GM23338 (cell line): ENCODE results near the gene TBKBP1. TPM values are rescaled to one million over a fixed set of nuclear protein-coding genes. Genes with fewer than 3 reads are reported as not detected.
A peak's percentile ranks its signal among the peaks of the same experiment; 100 is the strongest.

Source experiments
- ATAC-seq: fragments of 200-7000 bp; cut with Tn5 transposase; 3 replicates; pipeline ENCODE4 v1.9.1; 2020
- DNase-seq: peaks from one replicate; pipeline ENCODE4 v3.0.0-alpha.2; 2015; ENCODE audit warnings: low spot score
- H2AFZ ChIP-seq: fragments of 200-600 bp; sonication (generic); 2 replicates; pipeline ENCODE4 v1.8.0; 2016; ENCODE audit warnings: antibody characterized with exemption, mild to moderate bottlenecking, moderate library complexity
- H3F3A ChIP-seq: fragments of 200-600 bp; sonication (generic); replicated peaks from 2 replicates; pipeline ENCODE4 v1.8.0; 2017; ENCODE audit warnings: antibody characterized with exemption, mixed run types, low read depth
- H3K27ac ChIP-seq: fragments of 200-600 bp; sonication (generic); 2 replicates; pipeline ENCODE4 v1.6.1; 2016; ENCODE audit warnings: low read depth
- H3K27me3 ChIP-seq: fragments of 200-600 bp; sonication (generic); 2 replicates; pipeline ENCODE4 v1.8.0; 2016; ENCODE audit warnings: mild to moderate bottlenecking, mixed run types, moderate library complexity; ENCODE audit not compliant: insufficient read depth
- H3K36me3 ChIP-seq: fragments of 200-600 bp; sonication (generic); 2 replicates; pipeline ENCODE4 v1.8.0; 2016; ENCODE audit warnings: mild to moderate bottlenecking; ENCODE audit not compliant: insufficient read depth
- H3K4me1 ChIP-seq: fragments of 200-600 bp; sonication (generic); 2 replicates; pipeline ENCODE4 v1.8.0; 2016; ENCODE audit warnings: mild to moderate bottlenecking, moderate library complexity; ENCODE audit not compliant: insufficient read depth
- H3K4me2 ChIP-seq: fragments of 200-600 bp; sonication (generic); 2 replicates; pipeline ENCODE4 v1.7.1; 2017; ENCODE audit warnings: mixed run types
- H3K4me3 ChIP-seq: fragments of 200-600 bp; sonication (generic); 2 replicates; pipeline ENCODE4 v1.6.1; 2016; ENCODE audit warnings: mixed run types
- H3K79me2 ChIP-seq: fragments of 200-600 bp; sonication (generic); replicated peaks from 2 replicates; pipeline ENCODE4 v1.8.0; 2017; ENCODE audit warnings: mild to moderate bottlenecking; ENCODE audit not compliant: insufficient read depth
- H3K9me2 ChIP-seq: fragments of 200-600 bp; sonication (generic); 2 replicates; pipeline ENCODE4 v1.8.0; 2017; ENCODE audit not compliant: insufficient read depth
- H4K20me1 ChIP-seq: fragments of 200-600 bp; sonication (generic); replicated peaks from 2 replicates; pipeline ENCODE4 v1.8.0; 2017; ENCODE audit warnings: mild to moderate bottlenecking; ENCODE audit not compliant: insufficient read depth
- H3K27ac Mint-ChIP-seq: 2 replicates; pipeline ENCODE4 v1.8.0; 2020; ENCODE audit warnings: inconsistent platforms, mild to moderate bottlenecking, moderate library complexity, mixed read lengths
- H3K27me3 Mint-ChIP-seq: 3 replicates; pipeline ENCODE4 v1.8.0; 2022; ENCODE audit warnings: low read depth, mild to moderate bottlenecking, moderate library complexity, mixed read lengths, inconsistent platforms; ENCODE audit not compliant: insufficient read depth, poor library complexity
- H3K36me3 Mint-ChIP-seq: 3 replicates; pipeline ENCODE4 v1.8.0; 2021; ENCODE audit warnings: low read depth, mild to moderate bottlenecking, inconsistent platforms, moderate library complexity, mixed read lengths
- H3K4me1 Mint-ChIP-seq: 3 replicates; pipeline ENCODE4 v1.8.0; 2020; ENCODE audit warnings: mild to moderate bottlenecking, inconsistent platforms, mixed read lengths
- H3K4me3 Mint-ChIP-seq: 3 replicates; pipeline ENCODE4 v1.8.0; 2021; ENCODE audit warnings: moderate library complexity, mild to moderate bottlenecking, inconsistent platforms, mixed read lengths
- H3K9me3 Mint-ChIP-seq: 3 replicates; pipeline ENCODE4 v1.8.0; 2020; ENCODE audit warnings: moderate library complexity, mild to moderate bottlenecking, inconsistent platforms, mixed read lengths
- CREB1 ChIP-seq: fragments of 250-450 bp; sonication (Bioruptor Pico); IDR thresholded peaks from 2 replicates; pipeline ENCODE4 v1.5.0; 2020; ENCODE audit warnings: low read depth, mild to moderate bottlenecking, moderate library complexity
- EZH2 ChIP-seq: fragments of 200-600 bp; sonication (generic); IDR thresholded peaks from one replicate; pipeline ENCODE4 v1.8.0; 2017; ENCODE audit warnings: antibody characterized with exemption, mild to moderate bottlenecking, low read depth; ENCODE audit not compliant: unreplicated experiment
- EZH2phosphoT487 ChIP-seq: fragments of 200-600 bp; sonication (generic); IDR thresholded peaks from one replicate; pipeline ENCODE4 v1.8.1; 2018; ENCODE audit warnings: antibody characterized with exemption; ENCODE audit not compliant: unreplicated experiment
- JUNB ChIP-seq: IDR thresholded peaks from one replicate; pipeline ENCODE4 v1.6.1; 2016; ENCODE audit warnings: antibody characterized with exemption; ENCODE audit not compliant: unreplicated experiment
- POLR2AphosphoS5 ChIP-seq: IDR thresholded peaks from 2 replicates; pipeline ENCODE4 v1.6.1; 2016; ENCODE audit warnings: antibody characterized with exemption, low read depth
- STAT1 ChIP-seq: IDR thresholded peaks from one replicate; pipeline ENCODE4 v1.6.1; 2016; ENCODE audit warnings: antibody characterized with exemption; ENCODE audit not compliant: unreplicated experiment
- ZNF114 ChIP-seq: fragments of 250-450 bp; sonication (Bioruptor Pico); IDR thresholded peaks from 2 replicates; pipeline ENCODE4 v1.5.0; 2020; ENCODE audit warnings: mild to moderate bottlenecking, moderate library complexity
- ZNF331 ChIP-seq: fragments of 250-450 bp; sonication (Bioruptor Pico); IDR thresholded peaks from 2 replicates; pipeline ENCODE4 v1.5.0; 2020; ENCODE audit warnings: low read depth, mild to moderate bottlenecking, moderate library complexity
- polyA plus RNA-seq: library from polyadenylated mRNA; unstranded; fragments of >200 nt; fragmentation: Nextera tagmentation; extraction: Ambion mirVana; gene quantifications from 2 replicates; pipeline ENCODE4 v1.2.1, GENCODE V29; 2016
- total RNA-seq: library from RNA; depleted of rRNA; stranded (reverse); fragments of >200 nt; shearing (Covaris generic); gene quantifications from 2 replicates; pipeline ENCODE4 v1.2.3, GENCODE V29; 2014
- TF ChIP-seq, protein P1 (sequence below): IDR thresholded peaks from 2 replicates; pipeline ENCODE4 v1.6.1; 2016; ENCODE audit warnings: antibody characterized with exemption
- TF ChIP-seq, protein P2 (sequence below), 2 experiments: fragments of 200-600 bp in 1 of 2; sonication (generic) in 1 of 2; conservative IDR thresholded peaks; 2 replicates each; pipeline versions ENCODE4 v1.5.1 to v1.6.1; 2016 to 2017; ENCODE audit warnings: antibody characterized with exemption in 2 of 2, low read depth in 2 of 2, mild to moderate bottlenecking in 2 of 2, moderate library complexity in 1 of 2
- TF ChIP-seq, protein P3 (sequence below): IDR thresholded peaks from one replicate; pipeline ENCODE4 v1.6.1; 2018; ENCODE audit warnings: antibody characterized with exemption; ENCODE audit not compliant: unreplicated experiment
- TF ChIP-seq, protein P4 (sequence below): fragments of 250-450 bp; sonication (Bioruptor Pico); IDR thresholded peaks from 2 replicates; pipeline ENCODE4 v1.5.0; 2020; ENCODE audit warnings: mild to moderate bottlenecking, moderate library complexity

The TBKBP1 gene
- total and polyA plus RNA-seq, 2 experiments from 2014 or later = 2.5 to 12.1 TPM

- Histone ChIP-seq H3F3A (peaks cover 8% of the 10 kb centered on the region), H3K27me3 (peaks cover 17% of the 10 kb centered on the region), H4K20me1 (no peaks in the 10 kb centered on the region; the same call in 1 of the 2 replicates), H2AFZ (no peak overlapping the region), H3K4me1 (peaks cover 5% of the 10 kb centered on the region; the same call in 1 of the 2 replicates), H3K4me3 (no peak overlapping the region), H3K36me3 (no peaks in the 10 kb centered on the region; the same call in 1 of the 2 replicates), H3K27ac (no peak overlapping the region), H3K4me2 (no peak overlapping the region), H3K79me2 (no peaks in the 10 kb centered on the region), H3K9me2 (no peaks in the 10 kb centered on the region)
- H3K36me3 Mint-ChIP-seq = peaks cover 3% of the 10 kb centered on the region; the same call in 1 of the 3 replicates
- no peaks in the 10 kb centered on the region for H3K9me3 Mint-ChIP-seq
- no peak overlapping the region for H3K4me3 Mint-ChIP-seq
- H3K27ac Mint-ChIP-seq = no peak overlapping the region
- ATAC-seq (no peak), DNase-seq (peak; percentile 25)
- TF ChIP-seq CREB1 (CRISPR knock-in tag) (no peak), EZH2phosphoT487 (no peak), ZNF331 (CRISPR knock-in tag) (no peak), JUNB (no peak), POLR2AphosphoS5 (no peak), STAT1 (no peak), ZNF114 (CRISPR knock-in tag) (no peak), EZH2 (no peak)
- TF ChIP-seq, protein P1, sequence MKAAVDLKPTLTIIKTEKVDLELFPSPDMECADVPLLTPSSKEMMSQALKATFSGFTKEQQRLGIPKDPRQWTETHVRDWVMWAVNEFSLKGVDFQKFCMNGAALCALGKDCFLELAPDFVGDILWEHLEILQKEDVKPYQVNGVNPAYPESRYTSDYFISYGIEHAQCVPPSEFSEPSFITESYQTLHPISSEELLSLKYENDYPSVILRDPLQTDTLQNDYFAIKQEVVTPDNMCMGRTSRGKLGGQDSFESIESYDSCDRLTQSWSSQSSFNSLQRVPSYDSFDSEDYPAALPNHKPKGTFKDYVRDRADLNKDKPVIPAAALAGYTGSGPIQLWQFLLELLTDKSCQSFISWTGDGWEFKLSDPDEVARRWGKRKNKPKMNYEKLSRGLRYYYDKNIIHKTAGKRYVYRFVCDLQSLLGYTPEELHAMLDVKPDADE = no peak
- TF ChIP-seq, protein P2, sequence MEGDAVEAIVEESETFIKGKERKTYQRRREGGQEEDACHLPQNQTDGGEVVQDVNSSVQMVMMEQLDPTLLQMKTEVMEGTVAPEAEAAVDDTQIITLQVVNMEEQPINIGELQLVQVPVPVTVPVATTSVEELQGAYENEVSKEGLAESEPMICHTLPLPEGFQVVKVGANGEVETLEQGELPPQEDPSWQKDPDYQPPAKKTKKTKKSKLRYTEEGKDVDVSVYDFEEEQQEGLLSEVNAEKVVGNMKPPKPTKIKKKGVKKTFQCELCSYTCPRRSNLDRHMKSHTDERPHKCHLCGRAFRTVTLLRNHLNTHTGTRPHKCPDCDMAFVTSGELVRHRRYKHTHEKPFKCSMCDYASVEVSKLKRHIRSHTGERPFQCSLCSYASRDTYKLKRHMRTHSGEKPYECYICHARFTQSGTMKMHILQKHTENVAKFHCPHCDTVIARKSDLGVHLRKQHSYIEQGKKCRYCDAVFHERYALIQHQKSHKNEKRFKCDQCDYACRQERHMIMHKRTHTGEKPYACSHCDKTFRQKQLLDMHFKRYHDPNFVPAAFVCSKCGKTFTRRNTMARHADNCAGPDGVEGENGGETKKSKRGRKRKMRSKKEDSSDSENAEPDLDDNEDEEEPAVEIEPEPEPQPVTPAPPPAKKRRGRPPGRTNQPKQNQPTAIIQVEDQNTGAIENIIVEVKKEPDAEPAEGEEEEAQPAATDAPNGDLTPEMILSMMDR (conservative IDR thresholded peaks at IDR 0.05; ENCODE audit: low read depth in 2 of 2) = no peak
- TF ChIP-seq, protein P3, sequence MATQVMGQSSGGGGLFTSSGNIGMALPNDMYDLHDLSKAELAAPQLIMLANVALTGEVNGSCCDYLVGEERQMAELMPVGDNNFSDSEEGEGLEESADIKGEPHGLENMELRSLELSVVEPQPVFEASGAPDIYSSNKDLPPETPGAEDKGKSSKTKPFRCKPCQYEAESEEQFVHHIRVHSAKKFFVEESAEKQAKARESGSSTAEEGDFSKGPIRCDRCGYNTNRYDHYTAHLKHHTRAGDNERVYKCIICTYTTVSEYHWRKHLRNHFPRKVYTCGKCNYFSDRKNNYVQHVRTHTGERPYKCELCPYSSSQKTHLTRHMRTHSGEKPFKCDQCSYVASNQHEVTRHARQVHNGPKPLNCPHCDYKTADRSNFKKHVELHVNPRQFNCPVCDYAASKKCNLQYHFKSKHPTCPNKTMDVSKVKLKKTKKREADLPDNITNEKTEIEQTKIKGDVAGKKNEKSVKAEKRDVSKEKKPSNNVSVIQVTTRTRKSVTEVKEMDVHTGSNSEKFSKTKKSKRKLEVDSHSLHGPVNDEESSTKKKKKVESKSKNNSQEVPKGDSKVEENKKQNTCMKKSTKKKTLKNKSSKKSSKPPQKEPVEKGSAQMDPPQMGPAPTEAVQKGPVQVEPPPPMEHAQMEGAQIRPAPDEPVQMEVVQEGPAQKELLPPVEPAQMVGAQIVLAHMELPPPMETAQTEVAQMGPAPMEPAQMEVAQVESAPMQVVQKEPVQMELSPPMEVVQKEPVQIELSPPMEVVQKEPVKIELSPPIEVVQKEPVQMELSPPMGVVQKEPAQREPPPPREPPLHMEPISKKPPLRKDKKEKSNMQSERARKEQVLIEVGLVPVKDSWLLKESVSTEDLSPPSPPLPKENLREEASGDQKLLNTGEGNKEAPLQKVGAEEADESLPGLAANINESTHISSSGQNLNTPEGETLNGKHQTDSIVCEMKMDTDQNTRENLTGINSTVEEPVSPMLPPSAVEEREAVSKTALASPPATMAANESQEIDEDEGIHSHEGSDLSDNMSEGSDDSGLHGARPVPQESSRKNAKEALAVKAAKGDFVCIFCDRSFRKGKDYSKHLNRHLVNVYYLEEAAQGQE = no peak
- TF ChIP-seq, protein P4, sequence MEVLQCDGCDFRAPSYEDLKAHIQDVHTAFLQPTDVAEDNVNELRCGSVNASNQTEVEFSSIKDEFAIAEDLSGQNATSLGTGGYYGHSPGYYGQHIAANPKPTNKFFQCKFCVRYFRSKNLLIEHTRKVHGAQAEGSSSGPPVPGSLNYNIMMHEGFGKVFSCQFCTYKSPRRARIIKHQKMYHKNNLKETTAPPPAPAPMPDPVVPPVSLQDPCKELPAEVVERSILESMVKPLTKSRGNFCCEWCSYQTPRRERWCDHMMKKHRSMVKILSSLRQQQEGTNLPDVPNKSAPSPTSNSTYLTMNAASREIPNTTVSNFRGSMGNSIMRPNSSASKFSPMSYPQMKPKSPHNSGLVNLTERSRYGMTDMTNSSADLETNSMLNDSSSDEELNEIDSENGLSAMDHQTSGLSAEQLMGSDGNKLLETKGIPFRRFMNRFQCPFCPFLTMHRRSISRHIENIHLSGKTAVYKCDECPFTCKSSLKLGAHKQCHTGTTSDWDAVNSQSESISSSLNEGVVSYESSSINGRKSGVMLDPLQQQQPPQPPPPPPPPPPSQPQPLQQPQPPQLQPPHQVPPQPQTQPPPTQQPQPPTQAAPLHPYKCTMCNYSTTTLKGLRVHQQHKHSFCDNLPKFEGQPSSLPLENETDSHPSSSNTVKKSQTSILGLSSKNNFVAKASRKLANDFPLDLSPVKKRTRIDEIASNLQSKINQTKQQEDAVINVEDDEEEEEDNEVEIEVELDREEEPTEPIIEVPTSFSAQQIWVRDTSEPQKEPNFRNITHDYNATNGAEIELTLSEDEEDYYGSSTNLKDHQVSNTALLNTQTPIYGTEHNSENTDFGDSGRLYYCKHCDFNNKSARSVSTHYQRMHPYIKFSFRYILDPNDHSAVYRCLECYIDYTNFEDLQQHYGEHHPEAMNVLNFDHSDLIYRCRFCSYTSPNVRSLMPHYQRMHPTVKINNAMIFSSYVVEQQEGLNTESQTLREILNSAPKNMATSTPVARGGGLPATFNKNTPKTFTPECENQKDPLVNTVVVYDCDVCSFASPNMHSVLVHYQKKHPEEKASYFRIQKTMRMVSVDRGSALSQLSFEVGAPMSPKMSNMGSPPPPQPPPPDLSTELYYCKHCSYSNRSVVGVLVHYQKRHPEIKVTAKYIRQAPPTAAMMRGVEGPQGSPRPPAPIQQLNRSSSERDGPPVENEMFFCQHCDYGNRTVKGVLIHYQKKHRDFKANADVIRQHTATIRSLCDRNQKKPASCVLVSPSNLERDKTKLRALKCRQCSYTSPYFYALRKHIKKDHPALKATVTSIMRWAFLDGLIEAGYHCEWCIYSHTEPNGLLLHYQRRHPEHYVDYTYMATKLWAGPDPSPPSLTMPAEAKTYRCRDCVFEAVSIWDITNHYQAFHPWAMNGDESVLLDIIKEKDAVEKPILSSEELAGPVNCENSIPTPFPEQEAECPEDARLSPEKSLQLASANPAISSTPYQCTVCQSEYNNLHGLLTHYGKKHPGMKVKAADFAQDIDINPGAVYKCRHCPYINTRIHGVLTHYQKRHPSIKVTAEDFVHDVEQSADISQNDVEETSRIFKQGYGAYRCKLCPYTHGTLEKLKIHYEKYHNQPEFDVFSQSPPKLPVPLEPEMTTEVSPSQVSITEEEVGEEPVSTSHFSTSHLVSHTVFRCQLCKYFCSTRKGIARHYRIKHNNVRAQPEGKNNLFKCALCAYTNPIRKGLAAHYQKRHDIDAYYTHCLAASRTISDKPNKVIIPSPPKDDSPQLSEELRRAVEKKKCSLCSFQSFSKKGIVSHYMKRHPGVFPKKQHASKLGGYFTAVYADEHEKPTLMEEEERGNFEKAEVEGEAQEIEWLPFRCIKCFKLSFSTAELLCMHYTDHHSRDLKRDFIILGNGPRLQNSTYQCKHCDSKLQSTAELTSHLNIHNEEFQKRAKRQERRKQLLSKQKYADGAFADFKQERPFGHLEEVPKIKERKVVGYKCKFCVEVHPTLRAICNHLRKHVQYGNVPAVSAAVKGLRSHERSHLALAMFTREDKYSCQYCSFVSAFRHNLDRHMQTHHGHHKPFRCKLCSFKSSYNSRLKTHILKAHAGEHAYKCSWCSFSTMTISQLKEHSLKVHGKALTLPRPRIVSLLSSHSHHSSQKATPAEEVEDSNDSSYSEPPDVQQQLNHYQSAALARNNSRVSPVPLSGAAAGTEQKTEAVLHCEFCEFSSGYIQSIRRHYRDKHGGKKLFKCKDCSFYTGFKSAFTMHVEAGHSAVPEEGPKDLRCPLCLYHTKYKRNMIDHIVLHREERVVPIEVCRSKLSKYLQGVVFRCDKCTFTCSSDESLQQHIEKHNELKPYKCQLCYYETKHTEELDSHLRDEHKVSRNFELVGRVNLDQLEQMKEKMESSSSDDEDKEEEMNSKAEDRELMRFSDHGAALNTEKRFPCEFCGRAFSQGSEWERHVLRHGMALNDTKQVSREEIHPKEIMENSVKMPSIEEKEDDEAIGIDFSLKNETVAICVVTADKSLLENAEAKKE (CRISPR knock-in tag) = no peak
- H3K27me3 Mint-ChIP-seq = peaks cover 13% of the 10 kb centered on the region
- peaks cover 16% of the 10 kb centered on the region for H3K4me1 Mint-ChIP-seq
Measured at GRCh38 chr17:47704116-47704515, 10.2 kb downstream of the TBKBP1 start.
